GM21528 (cell line): ENCODE results near the gene PYROXD2.
"Not testable (repeated sequence)": the region's sequence is repeated elsewhere in the genome, so short reads cannot be mapped to it uniquely, and the experiment has no call there.

Experiments used
- ATAC-seq: cut with Tn5 transposase; IDR thresholded peaks from one replicate; pipeline ENCODE4 v1.9.1; 2021; ENCODE audit warnings: mild to moderate bottlenecking, moderate library complexity; ENCODE audit not compliant: unreplicated experiment, low FRiP score

The PYROXD2 gene

DNA sequence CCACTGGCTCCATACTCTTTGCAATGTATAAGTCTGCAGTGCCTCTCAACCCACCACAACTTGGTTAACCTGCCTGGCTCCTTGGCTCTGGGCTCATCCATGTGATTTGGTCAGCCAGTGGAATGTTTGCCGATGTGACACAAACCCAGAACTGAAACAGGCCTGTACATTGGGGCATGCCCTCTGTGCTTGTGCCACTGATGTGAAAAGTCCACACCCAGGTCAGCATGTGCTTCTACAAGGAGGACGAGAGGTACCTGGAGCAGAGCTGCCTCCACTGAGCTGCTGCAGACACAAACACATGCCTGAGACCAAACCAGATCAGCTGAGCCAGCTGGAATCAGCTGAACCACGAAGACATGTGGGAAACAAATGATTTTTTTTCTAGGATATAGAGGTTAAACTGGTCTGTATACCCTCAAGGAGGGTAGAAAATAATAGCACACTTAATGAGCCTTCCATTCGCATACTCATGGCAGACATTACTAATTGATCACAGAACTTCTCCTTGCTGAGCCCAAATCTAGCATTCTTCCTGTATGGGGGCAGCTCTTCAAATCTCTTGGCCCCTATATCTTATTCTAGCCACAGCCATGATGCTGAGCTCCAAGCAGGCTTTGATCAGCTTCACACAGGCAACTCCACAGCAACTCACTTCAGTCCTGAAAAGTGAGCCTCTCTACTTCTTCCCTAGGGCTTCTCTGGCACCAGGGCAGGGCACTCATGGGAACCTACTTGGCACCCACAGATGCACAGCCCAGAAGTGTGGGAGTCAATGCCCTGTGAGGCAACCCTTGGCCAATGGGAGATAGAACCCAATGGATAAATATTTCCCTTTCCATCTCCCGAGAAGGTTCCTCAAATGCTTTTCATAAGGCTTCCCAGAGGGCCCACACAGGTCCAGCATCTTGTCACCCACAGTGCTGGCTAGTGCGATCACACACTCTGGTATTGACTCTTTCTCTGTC, 18.6 kb downstream of the PYROXD2 start:
- ATAC-seq = no peak

- no peak for ATAC-seq
These were observed 20.0 kb downstream of the PYROXD2 start for GRCh38 chr10:98394851-98395440.

DNA sequence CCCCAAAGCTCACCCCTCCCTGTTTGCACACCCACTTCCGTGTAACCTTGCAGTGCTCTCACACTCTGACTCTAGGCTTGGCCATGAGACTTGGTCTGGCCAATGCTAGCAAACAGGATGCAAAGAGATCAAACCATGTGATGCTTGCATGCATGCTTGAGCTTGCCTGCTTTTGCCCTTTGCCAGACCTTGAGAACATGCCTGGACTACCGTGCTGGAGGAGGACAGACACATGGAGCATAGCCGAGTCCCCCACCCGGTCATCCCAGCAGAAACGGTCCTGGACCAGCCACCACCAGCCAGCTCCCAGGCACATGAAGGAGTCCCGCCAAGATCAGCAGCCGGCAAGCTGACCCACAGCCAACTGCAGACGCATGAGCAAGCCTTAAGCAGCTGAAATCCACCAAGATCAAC, 23.4 kb downstream of the PYROXD2 start:
- ATAC-seq = no peak

- ATAC-seq = no peak
These were observed 23.9 kb downstream of the PYROXD2 start for GRCh38 chr10:98391065-98391464.

DNA sequence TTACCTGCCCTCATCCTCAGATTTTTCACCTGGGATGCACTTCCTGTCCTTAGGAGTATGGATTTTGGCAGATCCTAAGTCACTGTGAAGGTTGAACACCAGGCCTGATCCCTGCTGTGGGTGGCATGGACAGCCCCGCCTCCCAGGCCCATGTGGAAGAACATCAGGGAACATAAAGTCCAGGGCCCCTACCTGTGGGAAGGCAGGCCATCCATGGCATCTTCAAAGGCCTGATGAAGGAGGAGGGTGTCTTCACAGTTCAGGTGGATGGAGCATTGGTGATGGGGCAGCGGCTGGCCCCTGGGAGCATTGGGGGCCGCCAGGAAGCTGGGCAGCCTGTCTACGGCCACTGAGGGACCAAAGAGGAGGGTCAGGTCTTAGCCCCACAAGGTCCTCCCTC, 24.6 kb downstream of the PYROXD2 start:
- ATAC-seq = no peak

- no peak for ATAC-seq
These were observed 25.6 kb downstream of the PYROXD2 start for GRCh38 chr10:98389398-98389797.

- no peak for ATAC-seq
These were observed 26.8 kb downstream of the PYROXD2 start for GRCh38 chr10:98388101-98388655.

GRCh38 chr10:98384531-98385133, 30.4 kb downstream of the PYROXD2 start:
- ATAC-seq = no peak

- no peak for ATAC-seq
These were observed 31.1 kb downstream of the PYROXD2 start for GRCh38 chr10:98383869-98384268.

DNA sequence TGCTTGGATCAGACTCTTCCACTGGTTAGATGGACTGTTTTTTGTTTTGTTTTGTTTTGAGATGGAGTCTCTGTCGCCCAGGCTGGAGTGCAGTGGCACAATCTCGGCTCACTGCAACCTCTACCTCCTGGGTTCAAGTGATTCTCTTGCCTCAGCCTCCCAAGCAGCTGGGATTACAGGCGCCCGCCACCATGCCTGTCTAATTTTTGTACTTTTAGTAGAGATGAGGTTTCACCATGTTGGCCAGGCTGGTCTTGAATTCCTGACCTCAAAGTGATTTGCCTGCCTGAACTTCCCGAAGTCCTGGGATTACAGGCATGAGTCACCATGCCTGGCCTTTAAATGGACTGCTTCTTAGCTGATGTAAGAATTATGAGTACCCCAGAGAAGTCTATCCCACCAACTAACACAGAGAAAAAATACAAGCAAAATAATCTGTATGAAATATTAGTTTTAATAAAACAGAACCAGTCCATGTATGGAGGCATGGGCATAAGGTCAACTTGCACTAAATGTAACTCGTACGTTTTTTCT, 31.8 kb downstream of the PYROXD2 start:
- not testable (repeated sequence) for ATAC-seq

DNA sequence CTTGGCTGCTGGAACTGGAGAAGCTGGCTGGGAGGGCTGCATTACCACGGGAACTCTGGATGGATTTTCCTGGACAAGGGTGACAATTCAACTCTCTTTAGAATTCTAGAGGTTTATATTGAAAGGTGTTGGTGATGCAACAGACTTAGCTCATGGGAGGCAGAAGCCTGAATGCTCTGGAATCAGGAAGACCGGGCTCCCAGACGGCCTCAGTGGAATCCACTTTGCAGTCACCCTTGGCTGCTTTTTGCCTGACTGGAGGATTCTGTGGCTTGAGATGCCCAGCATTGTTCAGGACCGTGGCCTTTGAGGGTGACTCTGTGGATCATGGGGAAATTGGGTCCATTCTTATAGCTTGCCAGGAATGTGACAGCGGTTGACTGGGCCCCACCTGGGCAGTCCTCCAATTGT, 32.3 kb downstream of the PYROXD2 start:
- ATAC-seq = no peak

GRCh38 chr10:98380493-98381339, 34.3 kb downstream of the PYROXD2 start:
- no peak for ATAC-seq

- no peak for ATAC-seq
These were observed 36.3 kb downstream of the PYROXD2 start for GRCh38 chr10:98378722-98379121.

DNA sequence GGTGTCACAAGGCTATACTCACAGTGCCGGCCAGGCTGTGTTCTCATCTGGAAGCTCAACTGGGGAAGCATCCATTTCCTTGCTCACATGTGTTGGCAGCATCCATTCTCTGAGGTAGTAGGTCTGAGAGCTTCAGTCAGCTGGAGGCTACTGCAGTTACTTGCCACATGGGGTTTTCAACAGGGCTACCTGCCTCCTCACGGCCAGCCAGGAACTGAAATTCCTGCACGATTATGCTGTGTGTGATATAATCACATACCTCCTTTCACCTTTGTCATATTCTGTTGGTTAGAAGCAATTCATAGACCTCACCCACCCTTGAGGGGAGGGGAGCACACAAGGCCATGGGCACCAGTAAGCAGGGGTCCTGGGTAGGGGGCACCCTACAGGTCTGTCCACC, 37.4 kb downstream of the PYROXD2 start:
- no peak for ATAC-seq

DNA sequence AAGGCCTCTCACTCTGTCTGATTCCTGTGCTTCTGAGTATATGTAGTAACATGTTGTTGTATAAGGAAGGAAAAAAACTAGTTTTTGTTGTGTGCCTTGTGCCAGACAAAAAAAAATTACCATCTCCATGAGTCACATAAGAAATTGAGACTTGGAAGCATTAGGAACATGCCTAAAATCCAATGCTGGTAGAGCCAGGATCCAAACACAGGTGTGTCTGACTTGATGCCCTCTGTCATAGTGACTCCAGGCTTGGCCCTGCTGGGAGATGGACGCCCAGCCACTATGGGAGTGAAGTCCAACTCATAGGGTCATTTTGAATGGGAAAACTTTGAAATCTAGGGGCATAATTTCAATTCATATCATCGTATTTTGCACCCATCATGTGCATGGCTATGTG, 38.0 kb downstream of the PYROXD2 start:
- no peak for ATAC-seq

GRCh38 chr10:98376485-98376884, 38.5 kb downstream of the PYROXD2 start:
- no peak for ATAC-seq

DNA sequence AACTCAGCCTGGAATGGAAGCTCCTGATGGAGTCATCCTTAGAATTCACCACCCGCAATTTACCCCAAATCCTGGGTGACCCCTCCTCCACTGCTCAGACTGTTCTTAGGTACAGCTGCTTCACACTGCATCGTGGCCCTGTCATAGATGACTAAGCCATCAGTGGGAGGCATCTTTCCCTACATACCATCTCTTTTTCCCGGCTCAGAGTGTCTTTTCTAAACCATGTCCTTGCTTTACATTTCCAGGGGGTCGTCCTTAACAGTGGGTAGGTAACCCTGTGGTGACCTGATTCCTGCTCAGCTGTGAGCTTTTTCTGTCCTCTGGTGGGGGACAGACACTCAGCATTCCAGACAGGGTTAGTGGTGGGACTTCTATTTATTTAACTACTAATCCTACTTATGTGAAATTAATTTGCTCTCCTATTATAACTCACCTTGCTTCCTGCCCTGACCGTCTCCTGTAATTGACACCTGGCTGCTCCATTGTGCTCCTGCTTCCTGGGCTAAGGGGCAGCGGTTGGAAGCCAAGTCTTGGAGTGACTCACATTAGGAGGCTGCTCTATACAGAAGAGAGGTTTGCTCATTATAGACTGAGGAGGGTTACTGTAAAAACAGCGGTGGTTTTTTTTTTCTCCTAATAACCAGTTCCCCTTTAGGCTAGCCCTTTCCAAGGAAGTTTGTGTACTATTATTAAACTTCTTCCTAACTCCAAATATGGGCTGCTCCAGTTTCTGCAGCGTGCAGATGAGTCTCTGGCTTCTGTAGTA, 40.6 kb downstream of the PYROXD2 start:
- ATAC-seq = no peak

- no peak for ATAC-seq
These were observed 41.5 kb downstream of the PYROXD2 start for GRCh38 chr10:98373260-98374040.
